Measurements from ENCODE around the gene ARHGEF16.

The ARHGEF16 gene

DNA sequence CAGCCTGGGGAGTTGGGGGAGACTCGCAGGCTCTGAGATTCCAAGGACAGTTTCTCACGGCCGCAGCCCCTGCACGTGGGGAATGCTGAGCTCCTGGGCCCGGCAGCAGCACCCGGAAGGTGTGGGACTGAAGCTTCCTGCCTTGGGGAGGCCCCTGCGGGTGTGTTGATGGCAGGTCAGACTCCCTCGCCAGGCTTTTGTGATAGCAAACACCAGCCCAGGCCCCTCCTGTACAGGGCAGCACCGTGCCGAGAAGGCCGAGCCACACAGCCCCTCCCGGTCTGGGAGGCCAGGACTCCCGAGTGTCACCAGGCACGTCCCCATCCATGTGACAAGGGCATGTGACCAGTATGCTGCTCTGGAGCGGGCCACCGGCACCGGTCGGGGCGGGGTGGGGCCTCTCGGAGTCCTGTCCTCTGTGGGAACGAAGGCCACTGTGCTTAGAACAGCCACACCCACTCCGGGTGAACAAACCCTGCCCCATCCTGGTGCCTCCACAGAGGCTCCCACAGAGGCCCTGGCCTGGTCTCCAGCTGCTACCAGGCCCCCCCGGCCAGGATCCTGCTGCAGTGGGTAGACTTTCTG, 31.1 kb upstream of the ARHGEF16 start:
- no peak for FAIRE-seq

DNA sequence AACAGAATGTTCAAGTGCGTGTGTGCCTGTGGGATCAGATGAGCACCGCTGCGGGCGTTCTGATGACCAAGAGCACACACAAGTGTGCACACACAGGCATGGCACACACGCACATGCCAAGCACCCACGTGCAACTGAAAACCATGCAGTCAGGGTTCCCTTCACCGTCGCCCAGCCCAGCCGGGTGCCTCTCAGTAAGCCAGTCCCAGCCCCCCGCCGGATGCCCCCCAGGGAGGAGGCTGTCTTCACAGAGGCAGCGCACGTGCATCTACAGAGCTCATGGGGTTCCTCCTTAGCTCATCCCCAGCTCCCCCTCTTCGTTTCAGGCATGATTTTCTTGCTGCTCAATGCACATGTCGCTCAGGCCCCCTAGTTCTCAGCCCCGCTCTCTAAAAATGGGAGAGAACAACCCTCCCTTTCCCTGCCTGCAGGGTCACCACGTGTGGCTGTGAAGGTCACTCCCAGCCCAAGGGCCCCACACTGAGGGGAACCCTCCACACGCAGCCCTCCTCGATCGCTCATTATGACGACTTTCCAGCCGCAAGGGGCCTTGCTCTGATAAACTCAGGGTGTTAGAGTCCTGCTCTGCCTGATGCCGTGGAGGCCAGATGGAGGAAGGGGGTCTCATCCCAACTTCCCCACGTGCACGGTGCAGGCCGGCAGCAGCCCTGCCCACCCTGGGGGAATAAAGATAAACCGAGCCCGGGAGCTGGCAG, 30.4 kb upstream of the ARHGEF16 start:
- FAIRE-seq, result no peak

DNA sequence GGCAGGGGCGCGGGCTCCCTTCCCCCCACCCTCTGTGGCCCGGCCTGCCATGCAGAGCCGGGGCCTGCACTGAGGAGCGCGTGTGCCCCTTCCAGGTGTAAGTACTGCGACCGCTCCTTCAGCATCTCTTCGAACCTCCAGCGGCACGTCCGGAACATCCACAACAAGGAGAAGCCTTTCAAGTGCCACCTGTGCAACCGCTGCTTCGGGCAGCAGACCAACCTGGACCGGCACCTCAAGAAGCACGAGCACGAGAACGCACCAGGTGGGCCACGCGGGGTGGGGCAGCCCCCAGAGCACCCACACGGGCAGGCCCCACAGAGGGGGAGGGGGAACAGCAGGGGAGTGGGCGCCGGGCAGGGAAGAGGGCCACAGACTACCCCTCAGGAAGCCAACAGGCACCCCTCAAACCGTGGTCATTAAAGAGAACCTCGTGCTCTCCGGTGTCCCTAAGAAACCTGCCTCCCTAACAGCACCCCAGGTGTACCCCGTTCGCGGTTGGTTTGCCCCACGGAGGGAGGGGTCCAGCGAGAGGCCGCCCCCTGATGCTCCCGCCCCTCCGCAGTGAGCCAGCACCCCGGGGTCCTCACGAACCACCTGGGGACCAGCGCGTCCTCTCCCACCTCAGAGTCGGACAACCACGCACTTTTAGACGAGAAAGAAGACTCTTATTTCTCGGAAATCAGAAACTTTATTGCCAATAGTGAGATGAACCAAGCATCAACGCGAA, 28.8 kb upstream of the ARHGEF16 start:
- no peak for FAIRE-seq

DNA sequence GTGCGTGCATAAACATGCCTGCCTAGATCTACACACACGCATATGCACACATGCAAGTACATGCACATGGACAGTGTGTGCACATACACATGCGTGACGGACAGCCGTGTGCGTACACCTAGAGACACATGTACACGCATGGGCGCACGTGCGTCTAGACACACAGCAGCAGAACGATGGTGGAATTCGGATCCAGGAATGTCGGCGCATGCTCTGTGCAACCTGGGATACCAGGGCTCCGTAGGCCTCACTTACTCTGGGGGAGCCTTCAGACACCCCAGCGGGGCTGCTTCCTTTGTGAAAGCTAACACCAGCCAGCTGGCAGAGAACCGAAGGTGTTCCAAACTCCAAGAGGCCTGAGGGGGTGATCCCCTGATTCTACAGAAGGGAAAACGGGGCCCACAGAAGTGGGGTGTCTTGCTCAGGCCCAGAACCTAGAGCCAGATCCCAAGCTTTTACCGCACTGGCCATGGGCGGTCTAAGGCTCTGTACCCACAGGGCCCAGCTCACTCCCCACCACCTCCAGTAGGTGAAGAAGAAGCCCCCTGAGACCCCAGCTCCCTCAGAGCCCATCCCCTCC, 27.4 kb upstream of the ARHGEF16 start:
- FAIRE-seq, result no peak

DNA sequence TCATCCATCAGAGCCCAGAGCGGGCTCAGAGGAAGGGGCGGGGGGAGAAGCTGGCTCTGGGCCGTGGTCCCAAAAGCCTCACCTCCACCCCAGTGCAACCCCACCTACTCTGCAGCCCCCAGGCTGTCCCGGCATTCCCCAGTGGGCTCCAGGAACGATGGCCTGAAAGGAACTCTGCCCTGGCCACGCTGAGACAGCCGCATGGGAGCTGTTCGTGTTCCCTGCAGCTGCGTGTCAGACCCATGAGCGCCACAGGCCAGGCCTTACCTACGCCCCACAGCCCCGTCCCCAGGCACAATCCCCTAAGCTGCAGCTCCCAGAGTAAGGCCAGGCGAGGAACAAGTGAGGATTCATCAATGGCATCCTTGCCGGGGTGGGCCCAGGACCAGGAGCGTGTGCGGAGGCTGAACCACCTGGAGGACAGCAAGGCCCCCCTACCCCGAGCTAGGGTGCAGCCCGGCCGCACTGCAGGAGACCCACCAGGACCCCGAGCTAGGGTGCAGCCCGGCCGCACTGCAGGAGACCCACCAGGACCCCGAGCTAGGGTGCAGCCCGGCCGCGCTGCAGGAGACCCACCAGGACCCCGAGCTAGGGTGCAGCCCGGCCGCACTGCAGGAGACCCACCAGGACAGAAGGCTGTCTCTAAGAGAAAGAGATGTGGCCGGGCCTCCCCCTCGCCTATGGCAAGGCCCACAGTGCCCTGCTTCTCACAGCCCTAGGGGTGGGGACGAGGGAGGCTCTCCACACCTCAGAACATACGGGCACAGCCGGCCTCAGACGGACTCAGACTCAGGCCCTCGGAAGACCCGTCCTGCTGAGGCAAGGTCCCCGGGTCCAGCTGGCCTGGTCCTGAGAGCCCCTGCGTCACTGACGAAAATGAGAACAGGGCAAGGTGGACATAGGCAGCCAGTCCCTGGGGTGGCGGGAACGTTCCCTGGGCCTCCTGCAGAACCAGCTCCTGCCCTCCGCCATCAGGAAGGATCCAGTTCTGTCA, 26.5 kb upstream of the ARHGEF16 start:
- no peak for FAIRE-seq

DNA sequence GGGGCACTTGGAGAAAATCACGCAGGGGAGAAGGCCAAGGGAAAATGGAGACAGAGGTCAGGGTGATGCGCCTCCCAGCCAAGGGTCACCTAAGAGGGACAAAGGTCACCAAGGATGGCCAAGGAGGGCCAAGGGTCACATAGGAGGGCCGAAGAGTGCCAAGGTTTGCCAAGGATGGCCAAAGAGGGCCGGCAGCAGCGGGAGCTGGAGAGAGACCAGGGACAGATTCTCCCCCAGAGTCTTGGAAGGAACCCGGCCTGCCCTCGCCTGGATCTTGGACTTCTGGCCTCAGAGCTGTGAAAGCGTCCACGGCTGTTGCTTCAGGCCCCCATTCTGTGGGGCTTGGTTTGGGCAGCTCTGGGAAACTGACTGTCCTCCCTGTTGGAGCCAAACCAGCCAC, 25.6 kb upstream of the ARHGEF16 start:
- no peak for FAIRE-seq

DNA sequence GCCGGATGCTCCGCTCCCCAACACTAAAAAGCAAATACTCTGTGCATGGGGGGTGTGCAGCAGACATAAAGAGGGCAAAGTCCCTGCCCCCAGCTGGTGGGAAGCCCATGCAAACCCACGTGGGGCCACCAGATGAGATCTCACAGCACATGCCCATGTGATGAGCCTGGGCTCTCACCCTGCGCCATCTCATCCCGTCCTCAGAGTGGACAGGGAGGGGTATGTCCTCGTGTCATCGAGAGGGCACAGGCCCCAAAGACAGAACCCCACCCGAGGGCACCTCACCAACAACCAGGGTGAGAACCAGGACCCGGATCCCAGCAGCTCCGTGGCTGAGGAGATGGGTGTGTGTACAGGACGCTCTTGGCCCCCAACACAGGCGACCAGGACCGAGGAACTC, 25.1 kb upstream of the ARHGEF16 start:
- no peak for FAIRE-seq

DNA sequence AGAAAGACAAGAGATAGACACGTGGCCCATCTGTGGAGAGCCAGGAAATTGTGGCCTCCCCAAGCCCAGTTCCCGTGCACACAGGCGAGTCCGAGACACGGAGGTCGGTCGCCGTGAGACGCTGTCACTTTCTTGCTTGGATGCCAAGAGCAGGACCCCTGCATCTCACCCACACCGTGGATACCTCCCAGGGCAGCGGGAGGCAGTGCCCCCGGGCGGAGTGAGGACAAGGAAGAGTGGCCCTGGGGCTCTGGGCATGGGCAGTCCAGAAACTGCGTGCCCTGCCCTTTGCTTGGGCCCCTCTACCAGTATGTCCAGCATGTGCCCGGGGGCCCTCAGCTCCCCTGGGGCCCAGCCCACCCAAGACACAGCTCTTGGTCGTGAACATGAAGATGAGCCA, 24.7 kb upstream of the ARHGEF16 start:
- FAIRE-seq, result no peak

DNA sequence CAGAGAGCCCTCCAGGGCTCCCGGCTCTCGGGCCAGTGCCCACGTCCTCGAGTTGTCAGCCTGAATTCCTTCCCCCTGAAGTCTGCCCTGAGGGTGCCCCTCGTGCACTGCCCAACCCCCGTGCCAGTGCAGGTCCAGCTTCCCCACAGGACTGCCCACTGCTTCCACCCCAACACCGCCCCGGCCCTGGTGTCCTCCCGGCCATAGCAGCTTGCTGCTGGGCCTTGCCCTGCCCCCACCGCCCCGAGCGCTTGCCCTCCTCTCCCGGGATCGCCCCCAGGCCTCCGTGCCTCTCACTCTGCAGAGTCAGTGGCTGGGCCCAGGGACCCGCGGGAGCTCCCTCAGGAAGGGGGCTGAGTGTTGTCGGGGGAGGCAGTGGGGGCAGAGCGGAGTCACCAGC, 24.1 kb upstream of the ARHGEF16 start:
- no peak for FAIRE-seq

DNA sequence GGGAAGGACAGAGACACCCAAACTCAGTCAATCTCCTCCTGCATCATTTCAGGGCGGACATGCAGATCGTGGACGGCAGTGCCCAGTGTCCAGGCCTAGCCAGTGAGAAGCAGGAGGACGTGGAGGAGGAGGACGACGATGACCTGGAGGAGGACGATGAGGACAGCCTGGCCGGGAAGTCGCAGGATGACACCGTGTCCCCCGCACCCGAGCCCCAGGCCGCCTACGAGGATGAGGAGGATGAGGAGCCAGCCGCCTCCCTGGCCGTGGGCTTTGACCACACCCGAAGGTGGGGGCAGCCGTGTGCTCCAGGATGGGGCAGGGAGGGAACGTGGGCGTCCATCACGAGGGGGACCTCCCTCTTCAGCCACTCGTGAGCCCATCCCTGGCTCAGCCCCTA, 23.6 kb upstream of the ARHGEF16 start:
- no peak for FAIRE-seq

DNA sequence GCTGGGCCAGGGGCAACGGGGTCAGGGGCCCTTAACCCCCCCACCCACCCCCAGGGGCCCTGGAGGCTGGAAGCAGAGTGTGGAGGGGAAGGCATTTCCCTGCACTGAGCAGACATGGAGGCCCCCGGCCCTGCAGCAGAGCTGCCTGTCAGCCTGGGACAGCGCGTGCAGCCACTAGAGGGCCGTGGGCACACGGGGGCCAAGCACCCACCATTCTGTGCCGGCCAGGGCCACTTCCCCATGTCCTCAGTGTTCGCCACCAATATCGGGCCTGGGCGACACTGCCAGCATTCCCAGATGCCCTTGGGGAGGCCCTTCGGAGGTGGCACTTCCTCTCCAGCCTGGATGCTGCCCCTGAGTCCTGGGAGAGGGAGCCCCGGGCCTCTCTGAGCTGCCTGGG, 23.2 kb upstream of the ARHGEF16 start:
- FAIRE-seq, result no peak

DNA sequence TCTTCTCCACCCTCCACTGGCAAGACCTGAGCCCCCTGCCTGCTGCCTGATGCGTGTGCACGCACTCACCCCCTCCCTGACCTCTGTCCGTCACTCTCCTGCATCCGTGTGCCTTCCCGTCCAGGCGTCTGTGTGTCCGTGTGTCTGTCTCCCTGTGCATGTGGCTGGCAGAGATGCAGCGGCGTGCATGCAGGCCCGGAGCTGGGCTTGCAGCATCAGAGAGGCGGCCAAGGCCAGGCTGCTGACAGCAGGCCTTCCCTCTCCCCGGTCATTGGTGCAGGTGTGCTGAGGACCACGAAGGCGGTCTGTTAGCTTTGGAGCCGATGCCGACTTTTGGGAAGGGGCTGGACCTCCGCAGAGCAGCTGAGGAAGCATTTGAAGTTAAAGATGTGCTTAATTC, 22.8 kb upstream of the ARHGEF16 start:
- no peak for FAIRE-seq

DNA sequence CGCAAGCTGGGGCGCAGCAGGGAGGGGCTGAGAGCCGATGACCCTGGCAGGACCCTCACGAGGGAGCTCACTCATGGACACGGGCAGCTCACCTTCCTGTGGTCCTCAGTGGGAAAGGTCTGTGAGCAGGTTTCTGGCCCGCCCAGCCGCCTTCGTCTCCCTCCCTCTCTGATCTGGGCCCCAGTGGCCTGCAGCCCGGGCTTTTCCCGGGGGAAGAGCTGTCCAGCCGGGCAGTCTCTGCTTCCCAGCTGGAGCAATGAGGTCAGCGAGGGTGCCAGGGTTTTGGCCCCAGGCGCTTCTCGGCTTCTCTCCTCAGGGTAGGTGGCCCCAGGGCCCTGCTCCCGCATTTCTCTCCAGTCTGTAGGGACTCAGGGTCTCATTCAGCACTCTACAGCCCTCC, 22.2 kb upstream of the ARHGEF16 start:
- no peak for FAIRE-seq

DNA sequence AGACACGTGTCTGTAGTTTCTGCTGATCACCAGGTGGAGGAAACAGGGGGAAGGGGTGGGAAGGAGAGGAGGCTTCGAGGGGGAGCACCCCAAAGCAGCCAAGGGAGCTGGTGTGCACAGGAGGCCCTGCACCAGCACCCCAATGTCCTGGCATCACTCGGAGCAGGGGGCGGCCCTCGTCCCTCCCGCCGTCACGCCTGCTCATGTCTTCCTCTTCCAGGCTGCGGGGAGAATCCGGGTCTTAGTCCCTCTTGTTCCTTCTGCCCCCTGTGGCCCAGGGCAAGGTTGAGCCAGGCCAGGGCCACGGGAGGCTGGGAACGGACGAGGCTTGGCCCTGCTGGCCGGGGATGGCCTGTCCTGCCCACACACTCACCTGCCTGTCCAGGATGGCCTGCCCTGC, 21.4 kb upstream of the ARHGEF16 start:
- no peak for FAIRE-seq

DNA sequence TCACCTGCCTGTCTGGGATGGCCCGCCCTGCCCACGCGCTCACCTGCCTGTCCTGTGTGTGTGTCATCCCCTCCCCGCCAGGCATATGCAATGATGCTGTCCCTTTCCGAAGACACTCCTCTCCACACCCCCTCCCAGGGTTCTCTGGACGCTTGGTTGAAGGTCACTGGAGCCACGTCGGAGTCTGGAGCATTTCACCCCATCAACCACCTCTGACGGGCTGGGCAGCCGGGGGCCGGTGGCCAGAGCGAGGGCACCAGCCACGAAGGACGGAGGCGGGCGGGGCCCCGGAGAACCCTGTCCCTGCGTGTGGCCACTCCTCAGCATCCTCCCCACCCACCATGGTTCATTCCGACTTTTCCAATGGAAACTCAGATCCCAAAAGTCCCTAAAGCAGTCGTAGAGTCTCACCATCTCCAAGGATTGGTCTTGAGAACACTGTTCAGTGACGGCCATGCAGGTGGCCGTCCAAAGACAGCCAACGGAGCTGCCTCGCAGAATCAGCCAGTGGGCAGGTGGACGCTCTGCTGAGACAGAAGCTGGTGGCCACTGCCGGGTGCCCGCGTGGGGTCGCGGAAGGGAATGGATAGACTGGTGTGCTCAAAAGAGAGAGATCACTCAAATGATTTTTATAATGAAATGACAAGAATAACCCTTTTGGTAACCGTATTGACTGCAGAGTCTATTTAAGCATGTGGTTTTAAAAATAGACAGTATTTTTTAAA, 20.7 kb upstream of the ARHGEF16 start:
- no peak for FAIRE-seq

DNA sequence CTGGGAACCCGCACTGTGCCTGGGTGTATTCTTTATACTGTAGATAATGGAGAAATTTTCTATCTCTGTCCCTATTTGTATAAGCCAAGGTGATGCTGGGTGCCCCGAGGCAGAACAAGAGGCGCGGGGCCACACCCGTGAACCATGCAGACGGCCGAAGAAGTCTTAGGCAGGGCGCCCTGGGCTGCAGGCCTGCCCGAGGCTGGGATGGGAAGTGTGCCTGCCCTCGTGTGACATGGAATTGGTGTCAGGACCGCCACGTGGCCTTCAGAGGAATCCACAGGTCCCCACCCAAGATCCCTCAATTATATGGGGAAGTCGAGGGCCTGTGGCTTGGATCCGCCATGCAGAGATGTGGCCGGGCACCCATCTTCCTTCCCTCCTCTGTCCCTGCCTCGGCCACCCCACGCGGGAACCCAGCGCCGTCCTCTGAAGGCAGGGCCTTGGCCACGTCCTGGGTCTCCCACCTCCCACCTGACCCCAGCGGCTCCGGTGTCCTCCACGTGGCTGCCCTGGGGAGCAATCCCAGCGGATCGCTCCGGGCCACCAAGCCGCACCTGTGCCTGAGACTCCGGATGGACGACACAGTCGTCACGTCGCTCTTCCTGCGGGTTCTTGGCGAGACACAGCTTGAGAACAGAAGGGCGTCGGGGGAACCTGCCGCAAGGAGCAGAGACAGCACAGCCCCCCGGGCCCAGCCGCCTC, 19.9 kb upstream of the ARHGEF16 start:
- FAIRE-seq, result no peak

DNA sequence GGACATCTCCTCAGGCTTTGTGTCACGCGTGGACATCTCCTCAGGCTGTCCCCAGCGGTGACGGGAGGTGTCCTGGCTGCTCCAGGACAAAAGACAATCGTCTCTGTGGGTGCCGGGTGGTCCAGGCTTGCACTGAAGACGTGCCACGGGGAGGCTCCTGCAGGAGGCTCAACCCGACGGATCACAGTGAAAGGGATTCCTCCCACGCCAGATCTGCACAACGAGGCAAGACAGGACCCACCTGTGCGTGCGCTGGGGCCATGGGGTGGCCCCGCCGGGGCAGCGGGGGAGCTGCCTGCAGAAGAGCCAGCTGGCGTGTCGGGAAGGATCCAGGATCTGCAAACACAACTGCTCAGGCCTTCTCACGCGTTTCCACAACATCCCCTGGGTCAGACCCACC, 18.8 kb upstream of the ARHGEF16 start:
- FAIRE-seq, result no peak

DNA sequence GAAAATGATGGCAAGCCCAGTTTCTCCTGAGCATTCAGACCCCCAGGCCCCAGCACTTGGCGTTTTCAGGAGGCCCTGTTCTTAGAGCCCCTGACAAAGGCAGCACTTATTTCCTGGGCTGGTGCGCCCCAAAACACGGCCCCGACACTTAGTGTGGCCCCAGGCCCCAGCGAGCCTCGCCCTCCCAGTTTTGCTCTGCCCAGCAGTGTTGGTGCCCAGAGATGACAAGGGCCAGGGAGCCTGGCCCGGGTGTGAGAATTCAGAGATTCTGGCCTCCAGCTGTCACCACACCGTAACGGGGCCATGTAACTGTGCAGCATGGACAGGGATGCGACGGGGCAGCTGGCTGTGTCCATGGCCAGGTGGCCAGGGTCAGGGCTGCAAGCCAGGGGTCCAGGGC, 18.0 kb upstream of the ARHGEF16 start:
- no peak for FAIRE-seq

DNA sequence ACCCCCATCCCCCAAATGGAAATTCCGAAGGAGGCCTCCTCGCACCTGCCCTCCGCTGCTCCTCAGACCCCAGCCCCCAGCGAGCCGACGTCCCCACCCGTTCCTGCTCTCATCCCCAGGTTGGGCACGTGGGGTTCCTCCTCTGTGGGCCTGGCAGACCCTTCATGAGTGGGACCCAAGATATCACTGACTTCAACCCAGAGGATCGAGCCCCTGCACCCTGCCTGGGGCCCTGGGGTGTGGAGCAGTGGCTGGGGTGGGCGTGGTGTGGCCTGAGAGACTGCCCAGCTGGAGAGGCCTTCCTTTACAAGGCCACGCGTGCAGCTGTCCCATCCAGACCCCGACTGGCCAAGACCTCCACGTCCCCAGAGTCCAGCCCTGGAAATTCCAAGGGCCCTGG, 17.6 kb upstream of the ARHGEF16 start:
- no peak for FAIRE-seq

DNA sequence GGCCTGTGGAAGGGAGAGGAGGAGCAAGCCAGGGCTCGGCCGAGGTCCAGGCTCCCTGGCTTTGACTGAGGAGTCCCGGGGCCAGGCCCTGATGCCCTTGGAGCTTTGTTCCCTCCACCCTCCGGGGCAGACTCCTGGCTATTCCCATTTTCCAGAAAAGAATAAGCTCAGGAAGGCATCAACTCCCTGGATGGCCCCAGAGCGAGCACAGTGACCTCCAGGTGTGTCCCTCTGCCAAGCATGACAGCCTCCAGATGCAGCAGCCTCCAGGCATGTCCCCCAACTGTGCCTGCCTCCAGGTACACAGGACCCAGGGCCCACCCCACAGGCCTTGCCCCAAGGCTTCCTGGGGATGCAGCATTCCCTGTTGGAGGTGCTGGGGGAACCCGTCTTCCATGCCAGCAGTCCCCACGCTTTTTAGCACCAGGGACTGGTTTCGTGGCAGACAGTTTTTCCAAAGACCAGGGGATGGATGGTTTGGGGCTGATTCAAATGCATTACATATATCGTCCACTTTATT, 15.7 kb upstream of the ARHGEF16 start:
- no peak for FAIRE-seq
